ENCODE data around the gene CWC27. TPM values are rescaled to one million over a fixed set of nuclear protein-coding genes. Genes with fewer than 3 reads are reported as not detected.

CWC27 gene
- polyA plus RNA-seq, 2 of the 4 experiments (the other 2 are of a cell fraction): 24.1 to 48.5 TPM

- FAIRE-seq (no peak), DNase-seq (ENCODE audit: low read depth in 1 of 2, low spot score in 1 of 2) (no peak), ATAC-seq (no peak)
- CTCF ChIA-PET: interaction anchor here (0.6 to 1.4 kb wide), 2 partner anchors 8 to 49 kb away, joined by 3 to 4 read pairs; no protein-coding TSS in a partner anchor
- no peaks in the 10 kb centered on the region for H3K9me3 ChIP-seq
- TF ChIP-seq JUNB (IDR thresholded peaks at IDR 0.05) (no peak), EP300 (IDR thresholded peaks at IDR 0.05) (no peak), PBX3 (IDR thresholded peaks at IDR 0.05) (no peak), ELK1 (IDR thresholded peaks at IDR 0.05; ENCODE audit: low read depth, low read length) (no peak), FOSL2 (IDR thresholded peaks at IDR 0.05) (no peak), FOSL2 (CRISPR knock-in tag; IDR thresholded peaks at IDR 0.05) (no peak), REST (IDR thresholded peaks at IDR 0.05) (no peak), FOXS1 (CRISPR knock-in tag; IDR thresholded peaks at IDR 0.05) (no peak), SREBF2 (IDR thresholded peaks at IDR 0.05) (no peak), HOXA7 (CRISPR knock-in tag; IDR thresholded peaks at IDR 0.05) (no peak), ZNF302 (CRISPR knock-in tag; IDR thresholded peaks at IDR 0.05) (no peak), EHF (CRISPR knock-in tag; IDR thresholded peaks at IDR 0.05) (no peak), MYC (IDR thresholded peaks at IDR 0.05; ENCODE audit: borderline replicate concordance, low read length) (no peak), BHLHE40 (IDR thresholded peaks at IDR 0.05; ENCODE audit: low read depth, low read length) (no peak), RFX5 (IDR thresholded peaks at IDR 0.05) (no peak), RAD21 (conservative IDR thresholded peaks at IDR 0.05 in 1 of 2, IDR thresholded peaks at IDR 0.05 in 1 of 2) (no peak), BCL3 (IDR thresholded peaks at IDR 0.05) (no peak)
- POLR2A ChIA-PET: no interaction called here
- no peak overlapping the region for H3K4me3 ChIP-seq
- no peaks in the 10 kb centered on the region for H3K4me1 ChIP-seq
- no peak overlapping the region for H3K4me2 ChIP-seq
- no peak overlapping the region for H3K27ac ChIP-seq
Measured at GRCh38 chr5:65022932-65023331, 254.2 kb downstream of the CWC27 start.

- POLR2A ChIA-PET: no interaction called here
- H3K4me3 ChIP-seq: no peak overlapping the region
- CTCF ChIA-PET: no interaction called here
- no peak overlapping the region for H3K4me2 ChIP-seq
- H3K9me3 ChIP-seq: no peaks in the 10 kb centered on the region
- no peak for FAIRE-seq
- no peak for ATAC-seq
- no peak for DNase-seq (ENCODE audit: low read depth in 1 of 2, low spot score in 1 of 2)
- H3K27ac ChIP-seq: no peak overlapping the region
- WGBS (ENCODE audit: missing lambda C conversion rate): 80% methylated on average over 1 of the region's 1 CpG
- TF ChIP-seq ELK1 (IDR thresholded peaks at IDR 0.05; ENCODE audit: low read depth, low read length): no peak
- TF ChIP-seq MAFK (IDR thresholded peaks at IDR 0.05; ENCODE audit: partially characterized antibody): no peak
- no peak for TF ChIP-seq KDM5A (IDR thresholded peaks at IDR 0.05)
- TF ChIP-seq CBX8 (IDR thresholded peaks at IDR 0.05): no peak
- TF ChIP-seq ZNF302 (CRISPR knock-in tag; IDR thresholded peaks at IDR 0.05): no peak
- TF ChIP-seq EHMT2 (IDR thresholded peaks at IDR 0.05; ENCODE audit: low read depth): no peak
- TF ChIP-seq CEBPB (IDR thresholded peaks at IDR 0.05): no peak
- TF ChIP-seq NFE2L2 (conservative IDR thresholded peaks at IDR 0.05; ENCODE audit: low read length): no peak
- TF ChIP-seq FOXS1 (CRISPR knock-in tag; IDR thresholded peaks at IDR 0.05): no peak
- TF ChIP-seq NPAS2 (CRISPR knock-in tag; IDR thresholded peaks at IDR 0.05; ENCODE audit: borderline replicate concordance): no peak
- no peak for TF ChIP-seq ATOH8 (CRISPR knock-in tag; IDR thresholded peaks at IDR 0.05; ENCODE audit: low read depth)
- no peak for TF ChIP-seq CTCF (IDR thresholded peaks at IDR 0.05)
- H3K4me1 ChIP-seq: no peaks in the 10 kb centered on the region
Measured at GRCh38 chr5:65024681-65025080, 256.0 kb downstream of the CWC27 start.
